Measurements from ENCODE around the gene TUBB2A. TPM values are rescaled to one million over a fixed set of nuclear protein-coding genes. Genes with fewer than 3 reads are reported as not detected.
A peak's percentile ranks its signal among the peaks of the same experiment; 100 is the strongest.

TUBB2A gene
- total and polyA plus RNA-seq, 2 of the 13 experiments (the other 11 are each of a cell fraction or from before 2014, with no cell fraction given): 35.3 to 106 TPM

GRCh38 chr6:3109761-3110160 is 47.6 kb downstream of the TUBB2A start:
- Histone ChIP-seq H2AFZ (ENCODE audit: low read length) (no peak overlapping the region), H3K27ac (ENCODE audit: extremely low read length, insufficient read depth, low read length) (no peak overlapping the region), H3K9ac (ENCODE audit: insufficient read depth, low read depth, low read length) (no peak overlapping the region), H3K4me1 (ENCODE audit: insufficient read depth, low read length) (peaks cover 23% of the 10 kb centered on the region), H3K27me3 (ENCODE audit: control insufficient read depth in 1 of 2, insufficient read depth in 2 of 2, low read length in 2 of 2) (no peaks in the 10 kb centered on the region), H3K36me3 (replicated peaks in 1 of 2; ENCODE audit: control insufficient read depth in 1 of 2, insufficient read depth in 2 of 2, low read length in 2 of 2) (peaks cover 19 to 61% of the 10 kb centered on the region in 2 experiments), H4K20me1 (ENCODE audit: insufficient read depth, low read length) (no peaks in the 10 kb centered on the region), H3K79me2 (ENCODE audit: insufficient read depth, low read length) (no peaks in the 10 kb centered on the region), H3K4me2 (ENCODE audit: low read depth, low read length) (no peak overlapping the region), H3K9me3 (ENCODE audit: low read length) (no peaks in the 10 kb centered on the region), H3K4me3 (replicated peaks in 1 of 3; ENCODE audit: insufficient read depth in 1 of 3, low read depth in 2 of 3, low read length in 3 of 3) (no peak overlapping the region)
- BruUV-seq (replicated peaks): no TSS peak
- FAIRE-seq (no peak), ATAC-seq (no peak), DNase-seq (ENCODE audit: low spot score) (no peak)
- 98% methylated on average over 3 of the region's 3 CpGs for WGBS (ENCODE audit: low lambda C conversion rate)
- ChIA-PET CTCF (ENCODE audit: low intra/inter-chr PET ratio, low total read pairs) (no interaction called here), POLR2A (interaction anchor here (1.5 to 1.6 kb wide), 2 partner anchors 42 to 46 kb away, joined by 5 to 7 read pairs; partner anchors contain the start of gene RIPK1)
- in situ Hi-C loops (cut with HindIII; ENCODE audit: extremely low pct_ligation_motif_present, low pct_unique_long_range_greater_than_20kb): no loop called here
- intact Hi-C loops (cut with micrococcal nuclease; ENCODE audit: unreplicated experiment): loop anchor here (10.0 kb wide), 1 partner anchor 45 kb away; the partner anchor contains the start of gene RIPK1
- TF ChIP-seq TBP (CRISPR knock-in tag; IDR thresholded peaks at IDR 0.05) (no peak), ETV6 (CRISPR knock-in tag; conservative IDR thresholded peaks at IDR 0.05) (no peak), ZNF20 (CRISPR knock-in tag; IDR thresholded peaks at IDR 0.05) (no peak)

DNA sequence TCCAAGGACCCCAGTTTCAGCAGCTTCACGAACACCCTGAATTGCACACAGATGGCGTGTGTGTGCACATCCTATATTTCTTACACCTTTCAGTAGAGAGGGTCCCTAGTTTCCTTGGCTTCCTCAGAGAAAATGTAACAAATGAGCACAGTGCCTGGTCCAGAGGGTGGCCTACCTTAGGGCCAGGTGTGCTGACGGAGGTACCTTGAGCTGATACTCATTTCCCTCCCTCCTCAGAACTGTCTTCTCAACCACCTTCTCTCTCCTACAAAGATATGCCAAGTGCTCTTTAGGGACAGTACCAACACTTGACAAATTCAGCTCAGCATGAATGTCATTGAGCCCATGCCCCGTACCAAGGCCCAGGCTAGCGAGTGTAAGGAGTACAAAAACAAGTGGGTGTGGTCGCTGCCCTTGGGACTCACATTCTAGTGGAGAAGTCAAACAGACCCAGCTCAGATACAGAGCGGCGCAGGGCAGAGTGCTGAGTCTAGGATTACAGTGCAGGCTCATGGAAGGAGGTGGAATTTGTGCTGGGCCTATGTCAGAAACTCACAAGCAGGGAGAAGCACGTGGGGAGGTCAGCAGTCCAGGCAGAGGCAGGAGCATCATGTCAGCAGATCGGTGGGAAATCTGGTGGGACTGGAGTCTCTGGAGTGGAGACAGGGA is 48.5 kb downstream of the TUBB2A start:
- no peak overlapping the region for H3K4me2 ChIP-seq (ENCODE audit: low read depth, low read length)
- no peak overlapping the region for H3K4me3 ChIP-seq (replicated peaks in 1 of 3; ENCODE audit: insufficient read depth in 1 of 3, low read depth in 2 of 3, low read length in 3 of 3)
- FAIRE-seq (peak; percentile 54), ATAC-seq (peak; percentile 95), DNase-seq (ENCODE audit: low spot score) (peak; percentile 75)
- no peak overlapping the region for H3K9ac ChIP-seq (ENCODE audit: insufficient read depth, low read depth, low read length)
- H2AFZ ChIP-seq (ENCODE audit: low read length): no peak overlapping the region
- H3K36me3 ChIP-seq (replicated peaks in 1 of 2; ENCODE audit: control insufficient read depth in 1 of 2, insufficient read depth in 2 of 2, low read length in 2 of 2): peaks cover 23 to 59% of the 10 kb centered on the region in 2 experiments
- BruUV-seq (replicated peaks): no TSS peak
- no peaks in the 10 kb centered on the region for H3K79me2 ChIP-seq (ENCODE audit: insufficient read depth, low read length)
- H3K4me1 ChIP-seq (ENCODE audit: insufficient read depth, low read length): peaks cover 23% of the 10 kb centered on the region
- H3K27me3 ChIP-seq (ENCODE audit: control insufficient read depth in 1 of 2, insufficient read depth in 2 of 2, low read length in 2 of 2): no peaks in the 10 kb centered on the region
- 68% methylated on average over 10 of the region's 10 CpGs for WGBS (ENCODE audit: low lambda C conversion rate)
- H4K20me1 ChIP-seq (ENCODE audit: insufficient read depth, low read length): no peaks in the 10 kb centered on the region
- in situ Hi-C loops (cut with HindIII; ENCODE audit: extremely low pct_ligation_motif_present, low pct_unique_long_range_greater_than_20kb): no loop called here
- no peaks in the 10 kb centered on the region for H3K9me3 ChIP-seq (ENCODE audit: low read length)
- ChIA-PET POLR2A (interaction anchor here (1.5 to 2.8 kb wide), 3 partner anchors 10 to 45 kb away, joined by 5 to 21 read pairs (median 7); partner anchors contain the start of genes BPHL and RIPK1), CTCF (ENCODE audit: low intra/inter-chr PET ratio, low total read pairs) (no interaction called here)
- intact Hi-C loops (cut with micrococcal nuclease; ENCODE audit: unreplicated experiment): no loop called here
- peak overlapping the region; percentile 32 for H3K27ac ChIP-seq (ENCODE audit: extremely low read length, insufficient read depth, low read length)
- 0 out of 2 replicates have a peak, but pooled peaks have one; percentile 86 for TF ChIP-seq ZNF572 (CRISPR knock-in tag; IDR thresholded peaks at IDR 0.05)
- peak; percentile 14; the same call in 1 of the 2 replicates for TF ChIP-seq PITX1 (CRISPR knock-in tag; IDR thresholded peaks at IDR 0.05)
- peak; percentile 20; the same call in 1 of the 2 replicates for TF ChIP-seq MAFG (CRISPR knock-in tag; IDR thresholded peaks at IDR 0.05)
- TF ChIP-seq MTF2 (CRISPR knock-in tag; IDR thresholded peaks at IDR 0.05; ENCODE audit: borderline replicate concordance): no peak
- TF ChIP-seq ZNF567 (CRISPR knock-in tag; IDR thresholded peaks at IDR 0.05; ENCODE audit: borderline replicate concordance): 0 out of 2 replicates have a peak, but pooled peaks have one; percentile 43
- TF ChIP-seq ZBTB4 (CRISPR knock-in tag; IDR thresholded peaks at IDR 0.05; ENCODE audit: borderline replicate concordance): peak; percentile 79; the same call in 1 of the 2 replicates
- peak; percentile 71 for TF ChIP-seq MAX (IDR thresholded peaks at IDR 0.05)

Measured in HepG2 (cell line).